AG04450 (cell line): ENCODE measurements around the gene RMND5B. TPM values are rescaled to one million over a fixed set of nuclear protein-coding genes. Genes with fewer than 3 reads are reported as not detected.

Experiments used
- CTCF ChIA-PET: fragments of 300-600, 350-600 bp; formaldehyde crosslinking; extraction: SDS; loops from one replicate; lab custom pipeline; 2022; ENCODE audit warnings: antibody characterized with exemption, inconsistent platforms; lab: Charles Lee
- POLR2A ChIA-PET: fragments of 350-600 bp; formaldehyde crosslinking; extraction: SDS; loops from one replicate; lab custom pipeline; 2021; ENCODE audit warnings: antibody characterized with exemption, inconsistent platforms; lab: Yijun Ruan, JAX
- DNase-seq: peaks from one replicate; pipeline ENCODE4 v3.0.0-alpha.2; 2011; ENCODE audit warnings: low read depth, low spot score
- H3K27ac ChIP-seq: one replicate; pipeline ENCODE4 v1.5.1; 2012; ENCODE audit warnings: low read depth, low read length, control low read depth
- H3K27me3 ChIP-seq: one replicate; pipeline ENCODE4 v1.6.0; 2012; ENCODE audit warnings: low read length; ENCODE audit not compliant: control insufficient read depth, insufficient read depth
- H3K4me3 ChIP-seq: 2 replicates; pipeline ENCODE4 v1.5.1; 2011; ENCODE audit warnings: mild to moderate bottlenecking, low read depth, low read length, control low read depth
- H3K9me3 ChIP-seq: 2 replicates; pipeline ENCODE4 v1.5.1; 2012; ENCODE audit warnings: low read length; ENCODE audit not compliant: control insufficient read depth, insufficient read depth
- polyA plus RNA-seq: library from polyadenylated mRNA; depleted of rRNA; stranded (reverse); fragments of >200 nt; gene quantifications from 2 replicates; pipeline ENCODE4 v1.2.3, GENCODE V29; 2011
- TF ChIP-seq, protein P1 (sequence below): IDR thresholded peaks from 2 replicates; pipeline ENCODE4 v1.5.1; 2011; ENCODE audit warnings: low read depth, low read length, control low read depth, inconsistent platforms

RMND5B gene
- polyA plus RNA-seq, 1 experiment = 19.8 TPM

DNA sequence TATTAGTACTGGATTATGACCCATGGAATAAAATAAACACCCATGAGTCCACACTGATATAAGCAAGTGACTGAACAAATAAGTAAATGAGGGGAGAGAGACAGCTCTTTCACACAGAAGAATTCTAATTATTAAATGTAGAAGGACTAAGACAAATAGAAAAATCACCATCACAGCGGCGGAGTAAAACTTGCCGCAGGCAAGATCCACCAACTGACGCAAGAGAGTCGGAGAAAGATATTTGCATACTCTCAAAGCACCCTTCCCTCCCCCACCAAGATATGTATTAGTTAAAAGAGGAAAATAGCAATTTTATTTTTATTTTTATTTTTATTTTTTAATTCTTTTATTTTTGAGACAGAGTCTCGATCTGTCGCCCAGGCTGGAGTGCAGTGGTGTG is 32.1 kb upstream of the RMND5B start:
- TF ChIP-seq, protein P1, sequence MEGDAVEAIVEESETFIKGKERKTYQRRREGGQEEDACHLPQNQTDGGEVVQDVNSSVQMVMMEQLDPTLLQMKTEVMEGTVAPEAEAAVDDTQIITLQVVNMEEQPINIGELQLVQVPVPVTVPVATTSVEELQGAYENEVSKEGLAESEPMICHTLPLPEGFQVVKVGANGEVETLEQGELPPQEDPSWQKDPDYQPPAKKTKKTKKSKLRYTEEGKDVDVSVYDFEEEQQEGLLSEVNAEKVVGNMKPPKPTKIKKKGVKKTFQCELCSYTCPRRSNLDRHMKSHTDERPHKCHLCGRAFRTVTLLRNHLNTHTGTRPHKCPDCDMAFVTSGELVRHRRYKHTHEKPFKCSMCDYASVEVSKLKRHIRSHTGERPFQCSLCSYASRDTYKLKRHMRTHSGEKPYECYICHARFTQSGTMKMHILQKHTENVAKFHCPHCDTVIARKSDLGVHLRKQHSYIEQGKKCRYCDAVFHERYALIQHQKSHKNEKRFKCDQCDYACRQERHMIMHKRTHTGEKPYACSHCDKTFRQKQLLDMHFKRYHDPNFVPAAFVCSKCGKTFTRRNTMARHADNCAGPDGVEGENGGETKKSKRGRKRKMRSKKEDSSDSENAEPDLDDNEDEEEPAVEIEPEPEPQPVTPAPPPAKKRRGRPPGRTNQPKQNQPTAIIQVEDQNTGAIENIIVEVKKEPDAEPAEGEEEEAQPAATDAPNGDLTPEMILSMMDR = no peak
- H3K27me3 ChIP-seq = no peaks in the 10 kb centered on the region
- H3K27ac ChIP-seq = no peak overlapping the region
- peaks cover 13% of the 10 kb centered on the region for H3K9me3 ChIP-seq
- DNase-seq = no peak
- H3K4me3 ChIP-seq = no peak overlapping the region
- ChIA-PET POLR2A (interaction anchor here (0.6 kb wide), 1 partner anchor 30 kb away, joined by 8 read pairs; no protein-coding TSS in a partner anchor), CTCF (interaction anchor here (1.5 kb wide), 1 partner anchor 22 kb away, joined by 7 read pairs; no protein-coding TSS in a partner anchor)

DNA sequence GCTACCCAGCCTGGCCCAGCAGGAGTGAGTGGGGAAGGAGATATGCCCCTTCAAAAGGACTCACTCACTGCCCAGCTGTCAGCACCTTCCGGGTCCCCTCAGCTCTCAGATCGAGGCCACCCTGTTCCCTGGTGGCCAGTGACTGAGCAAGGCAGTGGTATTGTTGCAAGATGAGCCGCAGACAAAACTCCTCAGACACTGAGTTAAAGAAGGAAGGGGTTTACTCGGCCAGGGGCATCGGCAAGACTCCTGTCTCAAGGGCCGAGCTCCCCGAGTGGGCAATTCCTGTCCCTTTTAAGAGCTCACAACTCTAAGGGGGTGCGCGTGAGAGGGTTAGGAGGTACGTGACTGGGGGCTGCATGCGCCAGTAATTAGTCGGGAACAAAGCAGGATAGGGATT is 27.2 kb upstream of the RMND5B start:
- Histone ChIP-seq H3K27ac (no peak overlapping the region), H3K4me3 (no peak overlapping the region), H3K9me3 (no peaks in the 10 kb centered on the region; the same call in 1 of the 2 replicates), H3K27me3 (peaks cover 12% of the 10 kb centered on the region)
- ChIA-PET POLR2A (interaction anchor here (0.6 kb wide), 1 partner anchor 167 kb away, joined by 13 read pairs; no protein-coding TSS in a partner anchor), CTCF (no interaction called here)
- no peak for DNase-seq
- TF ChIP-seq, protein P1 = no peak

DNA sequence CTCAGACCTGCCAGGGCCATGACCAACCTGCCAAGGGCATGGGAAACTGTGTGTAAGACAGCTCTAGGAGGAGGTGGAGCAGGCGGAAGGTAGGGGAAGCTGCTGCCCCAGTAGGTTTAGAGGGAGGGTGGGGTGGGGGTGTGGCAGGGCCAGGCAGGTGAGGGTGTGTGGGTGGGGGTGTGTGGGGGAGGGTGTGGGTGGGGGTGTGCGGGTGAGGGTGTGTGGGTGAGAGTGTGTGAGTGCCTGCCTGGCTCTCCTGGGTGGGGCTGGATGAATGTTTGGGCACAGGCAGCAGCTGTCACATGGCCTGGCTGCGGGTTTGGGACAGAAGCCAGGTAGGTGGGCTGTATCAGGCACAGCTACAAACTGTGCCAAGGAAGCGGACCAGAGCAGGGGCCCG is 26.3 kb upstream of the RMND5B start:
- POLR2A ChIA-PET = no interaction called here
- Histone ChIP-seq H3K9me3 (no peaks in the 10 kb centered on the region; the same call in 1 of the 2 replicates), H3K27me3 (peaks cover 12% of the 10 kb centered on the region), H3K27ac (no peak overlapping the region), H3K4me3 (no peak overlapping the region)
- CTCF ChIA-PET = no interaction called here
- TF ChIP-seq, protein P1 = no peak
- DNase-seq = no peak

DNA sequence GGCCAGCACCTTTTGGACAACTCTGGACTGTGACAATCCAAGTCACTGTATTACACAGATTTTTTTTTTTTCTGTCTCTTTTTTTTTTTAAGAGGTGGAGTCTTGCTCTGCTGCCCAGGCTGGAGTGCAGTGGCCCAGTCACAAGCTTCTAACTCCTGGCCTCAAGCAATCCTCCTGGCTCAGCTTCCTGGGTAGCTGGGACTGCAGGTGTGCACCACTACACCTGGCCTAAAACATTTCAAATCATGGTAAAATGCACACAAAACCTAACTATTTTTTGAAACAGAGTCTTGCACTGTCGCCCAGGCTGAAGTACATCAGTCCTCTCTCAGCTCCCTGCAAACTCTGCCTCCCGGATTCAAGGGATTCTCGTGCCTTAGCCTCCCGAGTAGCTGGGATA is 24.7 kb upstream of the RMND5B start:
- Histone ChIP-seq H3K4me3 (no peak overlapping the region), H3K9me3 (no peaks in the 10 kb centered on the region; the same call in 1 of the 2 replicates), H3K27me3 (peaks cover 14% of the 10 kb centered on the region), H3K27ac (no peak overlapping the region)
- no peak for DNase-seq
- ChIA-PET POLR2A (no interaction called here), CTCF (interaction anchor here (0.7 to 0.9 kb wide), 2 partner anchors 30 to 1744 kb away, joined by 3 to 4 read pairs; no protein-coding TSS in a partner anchor)
- TF ChIP-seq, protein P1 = no peak

DNA sequence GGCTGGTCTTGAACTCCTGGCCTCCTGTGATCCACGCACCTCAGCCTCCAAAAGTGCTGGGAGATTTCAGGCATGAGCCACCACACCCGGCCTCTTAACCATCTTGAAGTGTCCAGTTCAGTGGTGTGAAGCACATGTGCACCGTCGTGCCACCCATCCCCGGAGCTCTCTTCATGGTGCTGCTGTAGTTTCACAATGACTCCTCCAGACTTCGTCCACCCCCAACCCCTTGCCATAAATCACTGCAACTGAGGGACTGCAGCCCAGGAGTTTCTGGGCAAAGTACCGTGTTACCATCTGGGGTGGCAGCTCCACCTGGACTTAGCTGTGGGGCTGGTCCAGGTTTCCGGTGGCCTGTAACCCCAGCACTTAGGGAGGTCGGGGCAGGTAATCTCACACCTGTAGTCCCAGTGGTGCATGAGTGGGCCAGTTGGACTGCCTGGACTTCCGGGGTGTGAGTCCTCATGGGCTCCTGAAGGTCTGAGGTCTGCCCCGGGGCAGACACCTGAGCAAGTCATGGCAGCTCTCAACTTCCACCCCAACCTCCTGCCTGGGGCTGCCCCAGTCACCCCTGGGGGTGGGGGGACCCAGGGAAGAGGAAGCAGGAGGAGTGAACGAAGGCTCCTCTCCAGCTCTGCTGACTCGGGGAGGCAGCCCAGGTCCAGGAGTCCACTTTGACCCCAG is 24.1 kb upstream of the RMND5B start:
- no peaks in the 10 kb centered on the region; the same call in 1 of the 2 replicates for H3K9me3 ChIP-seq
- H3K4me3 ChIP-seq = no peak overlapping the region
- TF ChIP-seq, protein P1 = no peak
- DNase-seq = no peak
- ChIA-PET CTCF (interaction anchor here (0.9 kb wide), 1 partner anchor 31 kb away, joined by 3 read pairs; no protein-coding TSS in a partner anchor), POLR2A (interaction anchor here (1.6 kb wide), 1 partner anchor 28 kb away, joined by 8 read pairs; no protein-coding TSS in a partner anchor)
- no peak overlapping the region for H3K27ac ChIP-seq
- peaks cover 14% of the 10 kb centered on the region for H3K27me3 ChIP-seq
